Measurements from ENCODE around the gene SLC25A34. TPM values are rescaled to one million over a fixed set of nuclear protein-coding genes. Genes with fewer than 3 reads are reported as not detected.

SLC25A34 gene
- polyA plus RNA-seq, 1 experiment: 0.46 TPM

GRCh38 chr1:15730423-15730822, 5.6 kb upstream of the SLC25A34 start:
- CTCF ChIA-PET: no interaction called here
- no peak for TF ChIP-seq CTCF (IDR thresholded peaks at IDR 0.05; ENCODE audit: low read depth, low read length)
- Histone ChIP-seq H3K4me3 (ENCODE audit: low read depth, low read length) (no peak overlapping the region), H3K27me3 (ENCODE audit: control insufficient read depth, insufficient read depth, low read length) (no peaks in the 10 kb centered on the region), H3K27ac (ENCODE audit: low read depth, low read length) (no peak overlapping the region), H3K9me3 (ENCODE audit: control insufficient read depth, insufficient read depth, low read length) (no peaks in the 10 kb centered on the region; the same call in 1 of the 2 replicates)
- POLR2A ChIA-PET: no interaction called here
- DNase-seq (ENCODE audit: low read depth, low spot score): no peak

- H3K9me3 ChIP-seq (ENCODE audit: control insufficient read depth, insufficient read depth, low read length): no peaks in the 10 kb centered on the region; the same call in 1 of the 2 replicates
- H3K27ac ChIP-seq (ENCODE audit: low read depth, low read length): no peak overlapping the region
- H3K27me3 ChIP-seq (ENCODE audit: control insufficient read depth, insufficient read depth, low read length): no peaks in the 10 kb centered on the region
- POLR2A ChIA-PET: interaction anchor here (0.5 kb wide), 1 partner anchor 101 kb away, joined by 4 read pairs; no protein-coding TSS in a partner anchor
- CTCF ChIA-PET: no interaction called here
- no peak for TF ChIP-seq CTCF (IDR thresholded peaks at IDR 0.05; ENCODE audit: low read depth, low read length)
- no peak for DNase-seq (ENCODE audit: low read depth, low spot score)
- no peak overlapping the region for H3K4me3 ChIP-seq (ENCODE audit: low read depth, low read length)
These were observed 5.1 kb upstream of the SLC25A34 start for GRCh38 chr1:15730936-15731335.

- Histone ChIP-seq H3K9me3 (ENCODE audit: control insufficient read depth, insufficient read depth, low read length) (no peaks in the 10 kb centered on the region; the same call in 1 of the 2 replicates), H3K27me3 (ENCODE audit: control insufficient read depth, insufficient read depth, low read length) (no peaks in the 10 kb centered on the region), H3K4me3 (ENCODE audit: low read depth, low read length) (no peak overlapping the region), H3K27ac (ENCODE audit: low read depth, low read length) (no peak overlapping the region)
- DNase-seq (ENCODE audit: low read depth, low spot score): no peak
- TF ChIP-seq CTCF (IDR thresholded peaks at IDR 0.05; ENCODE audit: low read depth, low read length): no peak
- POLR2A ChIA-PET: interaction anchor here (0.5 kb wide), 1 partner anchor 102 kb away, joined by 4 read pairs; no protein-coding TSS in a partner anchor
- CTCF ChIA-PET: no interaction called here
These were observed 4.0 kb upstream of the SLC25A34 start for GRCh38 chr1:15731735-15732685.

GRCh38 chr1:15732686-15733081, 3.4 kb upstream of the SLC25A34 start:
- Histone ChIP-seq H3K4me3 (ENCODE audit: low read depth, low read length) (no peak overlapping the region), H3K27ac (ENCODE audit: low read depth, low read length) (no peak overlapping the region), H3K27me3 (ENCODE audit: control insufficient read depth, insufficient read depth, low read length) (no peaks in the 10 kb centered on the region), H3K9me3 (ENCODE audit: control insufficient read depth, insufficient read depth, low read length) (no peaks in the 10 kb centered on the region; the same call in 1 of the 2 replicates)
- ChIA-PET POLR2A (no interaction called here), CTCF (interaction anchor here (1.0 kb wide), 1 partner anchor 139 kb away, joined by 3 read pairs; no protein-coding TSS in a partner anchor)
- DNase-seq (ENCODE audit: low read depth, low spot score): no peak
- TF ChIP-seq CTCF (IDR thresholded peaks at IDR 0.05; ENCODE audit: low read depth, low read length): no peak

GRCh38 chr1:15733218-15733725, 2.8 kb upstream of the SLC25A34 start:
- TF ChIP-seq CTCF (IDR thresholded peaks at IDR 0.05; ENCODE audit: low read depth, low read length): no peak
- no peak for DNase-seq (ENCODE audit: low read depth, low spot score)
- H3K4me3 ChIP-seq (ENCODE audit: low read depth, low read length): no peak overlapping the region
- no peaks in the 10 kb centered on the region for H3K27me3 ChIP-seq (ENCODE audit: control insufficient read depth, insufficient read depth, low read length)
- no peaks in the 10 kb centered on the region; the same call in 1 of the 2 replicates for H3K9me3 ChIP-seq (ENCODE audit: control insufficient read depth, insufficient read depth, low read length)
- POLR2A ChIA-PET: no interaction called here
- CTCF ChIA-PET: interaction anchor here (1.0 kb wide), 1 partner anchor 139 kb away, joined by 3 read pairs; no protein-coding TSS in a partner anchor
- H3K27ac ChIP-seq (ENCODE audit: low read depth, low read length): no peak overlapping the region

Measured in AG04450 (cell line).